Right lobe of liver (tissue), 4 donors: Measurements from ENCODE around the gene RAB21.

ENCODE experiments used
- POLR2A ChIP-seq: fragments of 450-650 bp; IDR thresholded peaks from one replicate; pipeline ENCODE4 v1.6.1; 2017; ENCODE audit warnings: antibody characterized with exemption, mild to moderate bottlenecking
- TF ChIP-seq, protein P1 (sequence below), 4 donors: fragments of 200-600 bp in 3 of 4; fragments of 450-650 bp in 1 of 4; IDR thresholded peaks; one replicate each; pipeline versions ENCODE4 v1.5.1 to v1.8.0; 2016 to 2022; ENCODE audit warnings: antibody characterized with exemption in 4 of 4, mild to moderate bottlenecking in 2 of 4
- donor health status: DM: no; HTN: no; CAD: no.
- donor health status: DM: no; HTN: no; CAD: no.
- donor health status: DM: no; HTN: yes; CAD: no.

- TF ChIP-seq, protein P1, sequence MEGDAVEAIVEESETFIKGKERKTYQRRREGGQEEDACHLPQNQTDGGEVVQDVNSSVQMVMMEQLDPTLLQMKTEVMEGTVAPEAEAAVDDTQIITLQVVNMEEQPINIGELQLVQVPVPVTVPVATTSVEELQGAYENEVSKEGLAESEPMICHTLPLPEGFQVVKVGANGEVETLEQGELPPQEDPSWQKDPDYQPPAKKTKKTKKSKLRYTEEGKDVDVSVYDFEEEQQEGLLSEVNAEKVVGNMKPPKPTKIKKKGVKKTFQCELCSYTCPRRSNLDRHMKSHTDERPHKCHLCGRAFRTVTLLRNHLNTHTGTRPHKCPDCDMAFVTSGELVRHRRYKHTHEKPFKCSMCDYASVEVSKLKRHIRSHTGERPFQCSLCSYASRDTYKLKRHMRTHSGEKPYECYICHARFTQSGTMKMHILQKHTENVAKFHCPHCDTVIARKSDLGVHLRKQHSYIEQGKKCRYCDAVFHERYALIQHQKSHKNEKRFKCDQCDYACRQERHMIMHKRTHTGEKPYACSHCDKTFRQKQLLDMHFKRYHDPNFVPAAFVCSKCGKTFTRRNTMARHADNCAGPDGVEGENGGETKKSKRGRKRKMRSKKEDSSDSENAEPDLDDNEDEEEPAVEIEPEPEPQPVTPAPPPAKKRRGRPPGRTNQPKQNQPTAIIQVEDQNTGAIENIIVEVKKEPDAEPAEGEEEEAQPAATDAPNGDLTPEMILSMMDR (IDR thresholded peaks at IDR 0.05), result no peak
- TF ChIP-seq POLR2A, result no peak
These were observed 82.7 kb downstream of the RAB21 start for GRCh38 chr12:71837356-71837755.
